Muscle layer of colon (tissue), 2 donors: ENCODE data around the gene CPPED1.

Experiments used
- H3K27ac ChIP-seq: one replicate; pipeline ENCODE4 v1.7.0; 2013; ENCODE audit warnings: low read depth, mild to moderate bottlenecking, low read length, moderate library complexity
- H3K27me3 ChIP-seq, 2 donors: one replicate each; pipeline ENCODE4 v1.7.0; 2013; ENCODE audit warnings: low read length in 2 of 2, mild to moderate bottlenecking in 2 of 2; ENCODE audit not compliant: insufficient read depth in 2 of 2, control insufficient read depth in 1 of 2
- H3K36me3 ChIP-seq: one replicate; pipeline ENCODE4 v1.7.0; 2013; ENCODE audit warnings: mild to moderate bottlenecking, low read length; ENCODE audit not compliant: insufficient read depth
- H3K4me1 ChIP-seq: one replicate; pipeline ENCODE4 v1.7.0; 2013; ENCODE audit warnings: mild to moderate bottlenecking, low read length; ENCODE audit not compliant: insufficient read depth
- H3K4me3 ChIP-seq, 2 donors: one replicate each; pipeline ENCODE4 v1.7.0; 2013; ENCODE audit warnings: low read length in 2 of 2, low read depth in 1 of 2, mild to moderate bottlenecking in 1 of 2, moderate library complexity in 1 of 2
- H3K9ac ChIP-seq: one replicate; pipeline ENCODE4 v1.7.0; 2013; ENCODE audit warnings: low read length
- H3K9me3 ChIP-seq: one replicate; pipeline ENCODE4 v1.7.0; 2013; ENCODE audit warnings: mild to moderate bottlenecking, low read length
- donor health status: abdominal sarcoma.
- donor health status: Adenocarcinoma of cecum.

The CPPED1 gene

GRCh38 chr16:12723681-12724080 lies 80.0 kb downstream of the CPPED1 start:
- no peak overlapping the region for H3K27ac ChIP-seq
- H3K27me3 ChIP-seq = no peaks in the 10 kb centered on the region
- no peak overlapping the region for H3K9ac ChIP-seq
- no peaks in the 10 kb centered on the region for H3K36me3 ChIP-seq
- H3K4me3 ChIP-seq = no peak overlapping the region
- H3K4me1 ChIP-seq = no peaks in the 10 kb centered on the region
- H3K9me3 ChIP-seq = no peaks in the 10 kb centered on the region

- Histone ChIP-seq H3K4me3 (no peak overlapping the region), H3K27ac (no peak overlapping the region), H3K36me3 (no peaks in the 10 kb centered on the region), H3K4me1 (no peaks in the 10 kb centered on the region), H3K27me3 (no peaks in the 10 kb centered on the region), H3K9ac (no peak overlapping the region), H3K9me3 (no peaks in the 10 kb centered on the region)
Measured at GRCh38 chr16:12721841-12722421, 81.8 kb downstream of the CPPED1 start.

- Histone ChIP-seq H3K9ac (no peak overlapping the region), H3K36me3 (no peaks in the 10 kb centered on the region), H3K27ac (no peak overlapping the region), H3K4me3 (no peak overlapping the region), H3K4me1 (no peaks in the 10 kb centered on the region), H3K9me3 (no peaks in the 10 kb centered on the region), H3K27me3 (no peaks in the 10 kb centered on the region)
Measured at GRCh38 chr16:12719972-12720371, 83.7 kb downstream of the CPPED1 start.

- no peak overlapping the region for H3K4me3 ChIP-seq
- no peak overlapping the region for H3K9ac ChIP-seq
- H3K9me3 ChIP-seq = no peaks in the 10 kb centered on the region
- H3K27ac ChIP-seq = no peak overlapping the region
- H3K36me3 ChIP-seq = no peaks in the 10 kb centered on the region
- H3K27me3 ChIP-seq = no peaks in the 10 kb centered on the region
- no peaks in the 10 kb centered on the region for H3K4me1 ChIP-seq
Measured at GRCh38 chr16:12716658-12717057, 87.0 kb downstream of the CPPED1 start.

GRCh38 chr16:12709807-12710206 lies 93.9 kb downstream of the CPPED1 start:
- H3K4me1 ChIP-seq = no peaks in the 10 kb centered on the region

GRCh38 chr16:12708266-12708665 lies 95.4 kb downstream of the CPPED1 start:
- H3K27me3 ChIP-seq = no peaks in the 10 kb centered on the region
- H3K4me1 ChIP-seq = no peaks in the 10 kb centered on the region
- no peak overlapping the region for H3K4me3 ChIP-seq
- no peak overlapping the region for H3K27ac ChIP-seq
- no peak overlapping the region for H3K9ac ChIP-seq
- peaks cover 9% of the 10 kb centered on the region for H3K36me3 ChIP-seq
- H3K9me3 ChIP-seq = no peaks in the 10 kb centered on the region

More at GRCh38 chr16:12709807-12710206, 93.9 kb downstream of the CPPED1 start:
- H3K27me3 ChIP-seq = no peaks in the 10 kb centered on the region
- no peaks in the 10 kb centered on the region for H3K36me3 ChIP-seq
- no peak overlapping the region for H3K9ac ChIP-seq
- no peak overlapping the region for H3K27ac ChIP-seq
- no peaks in the 10 kb centered on the region for H3K9me3 ChIP-seq
- no peak overlapping the region for H3K4me3 ChIP-seq

GRCh38 chr16:12706628-12707027 lies 97.1 kb downstream of the CPPED1 start:
- no peak overlapping the region for H3K4me3 ChIP-seq

GRCh38 chr16:12704492-12705111 lies 99.1 kb downstream of the CPPED1 start:
- Histone ChIP-seq H3K9me3 (no peaks in the 10 kb centered on the region), H3K27me3 (no peaks in the 10 kb centered on the region), H3K36me3 (peaks cover 9% of the 10 kb centered on the region), H3K4me1 (no peaks in the 10 kb centered on the region), H3K9ac (no peak overlapping the region), H3K4me3 (no peak overlapping the region), H3K27ac (no peak overlapping the region)

More at GRCh38 chr16:12706628-12707027, 97.1 kb downstream of the CPPED1 start:
- Histone ChIP-seq H3K9me3 (no peaks in the 10 kb centered on the region), H3K27me3 (no peaks in the 10 kb centered on the region), H3K9ac (no peak overlapping the region), H3K4me1 (no peaks in the 10 kb centered on the region), H3K27ac (no peak overlapping the region), H3K36me3 (peaks cover 9% of the 10 kb centered on the region)

- H3K27ac ChIP-seq = no peak overlapping the region
- no peaks in the 10 kb centered on the region for H3K27me3 ChIP-seq
- H3K4me3 ChIP-seq = no peak overlapping the region
- no peak overlapping the region for H3K9ac ChIP-seq
- H3K4me1 ChIP-seq = no peaks in the 10 kb centered on the region
- H3K36me3 ChIP-seq = peaks cover 9% of the 10 kb centered on the region
- no peaks in the 10 kb centered on the region for H3K9me3 ChIP-seq
Measured at GRCh38 chr16:12703935-12704334, 99.8 kb downstream of the CPPED1 start.

GRCh38 chr16:12700161-12700560 lies 103.5 kb downstream of the CPPED1 start:
- Histone ChIP-seq H3K27ac (no peak overlapping the region), H3K27me3 (no peaks in the 10 kb centered on the region), H3K4me1 (no peaks in the 10 kb centered on the region), H3K9me3 (no peaks in the 10 kb centered on the region), H3K9ac (no peak overlapping the region), H3K36me3 (peaks cover 9% of the 10 kb centered on the region), H3K4me3 (no peak overlapping the region)

- peaks cover 5% of the 10 kb centered on the region for H3K36me3 ChIP-seq
- H3K9me3 ChIP-seq = no peaks in the 10 kb centered on the region
- no peak overlapping the region for H3K9ac ChIP-seq
- no peak overlapping the region for H3K4me3 ChIP-seq
- H3K27ac ChIP-seq = no peak overlapping the region
- no peaks in the 10 kb centered on the region for H3K4me1 ChIP-seq
- no peaks in the 10 kb centered on the region for H3K27me3 ChIP-seq
Measured at GRCh38 chr16:12699161-12699560, 104.5 kb downstream of the CPPED1 start.

- H3K27me3 ChIP-seq = no peaks in the 10 kb centered on the region
- no peak overlapping the region for H3K9ac ChIP-seq
- H3K36me3 ChIP-seq = no peaks in the 10 kb centered on the region
- no peak overlapping the region for H3K4me3 ChIP-seq
- no peak overlapping the region for H3K27ac ChIP-seq
- no peaks in the 10 kb centered on the region for H3K9me3 ChIP-seq
- H3K4me1 ChIP-seq = no peaks in the 10 kb centered on the region
Measured at GRCh38 chr16:12697437-12697836, 106.2 kb downstream of the CPPED1 start.
